Keratinocyte (primary cell): ENCODE results near the gene UBXN4. TPM values are rescaled to one million over a fixed set of nuclear protein-coding genes. Genes with fewer than 3 reads are reported as not detected.

ENCODE experiments used
- DNase-seq: peaks from one replicate; pipeline ENCODE4 v3.0.0-alpha.2; 2011; ENCODE audit warnings: low read depth, missing footprints, low spot score
- FAIRE-seq: peaks from 2 replicates; lab custom pipeline; 2011; peaks lifted over from hg19 to GRCh38; lab: Jason Lieb, UNC
- H2AFZ ChIP-seq: 2 replicates; pipeline ENCODE4 v1.6.0; 2012; ENCODE audit warnings: low read length, control low read depth, inconsistent platforms; ENCODE audit not compliant: control insufficient read depth
- H3K27ac ChIP-seq: 2 replicates; pipeline ENCODE4 v1.5.1; 2011; ENCODE audit warnings: low read length; ENCODE audit not compliant: control insufficient read depth, insufficient read depth
- H3K27me3 ChIP-seq: 3 replicates; pipeline ENCODE4 v1.6.0; 2011; ENCODE audit warnings: low read length; ENCODE audit not compliant: control insufficient read depth, insufficient read depth; ENCODE audit errors: extremely low read depth
- H3K36me3 ChIP-seq, 2 experiments: 2 replicates in 1 of 2; 3 replicates in 1 of 2; pipeline ENCODE4 v1.5.1; 2011; ENCODE audit warnings: low read length in 2 of 2, mild to moderate bottlenecking in 1 of 2; ENCODE audit not compliant: control insufficient read depth in 2 of 2, insufficient read depth in 2 of 2; ENCODE audit errors: extremely low read depth in 1 of 2
- H3K4me1 ChIP-seq: 3 replicates; pipeline ENCODE4 v1.5.1; 2011; ENCODE audit warnings: low read length; ENCODE audit not compliant: control insufficient read depth, insufficient read depth; ENCODE audit errors: extremely low read depth
- H3K4me2 ChIP-seq: 3 replicates; pipeline ENCODE4 v1.6.0; 2011; ENCODE audit warnings: low read depth, low read length; ENCODE audit not compliant: control insufficient read depth, insufficient read depth; ENCODE audit errors: extremely low read depth
- H3K4me3 ChIP-seq, 3 experiments: fragments of 200-600 bp in 1 of 3; sonication (generic) in 1 of 3; 2 replicates in 2 of 3; 3 replicates in 1 of 3; pipeline ENCODE4 v1.5.1; 2011 to 2016; ENCODE audit warnings: low read length in 3 of 3, mild to moderate bottlenecking in 3 of 3, control low read depth in 2 of 3, inconsistent platforms in 1 of 3, low read depth in 1 of 3, mixed read lengths in 1 of 3, mixed run types in 1 of 3, moderate library complexity in 1 of 3; ENCODE audit not compliant: control insufficient read depth in 2 of 3, insufficient read depth in 2 of 3; ENCODE audit errors: extremely low read depth in 1 of 3
- H3K79me2 ChIP-seq: 2 replicates; pipeline ENCODE4 v1.6.0; 2012; ENCODE audit warnings: low read length; ENCODE audit not compliant: control insufficient read depth, insufficient read depth
- H3K9ac ChIP-seq: 3 replicates; pipeline ENCODE4 v1.6.0; 2011; ENCODE audit warnings: low read length; ENCODE audit not compliant: control insufficient read depth, insufficient read depth; ENCODE audit errors: extremely low read depth
- H3K9me1 ChIP-seq: 3 replicates; pipeline ENCODE4 v1.6.0; 2011; ENCODE audit warnings: low read length; ENCODE audit not compliant: control insufficient read depth, insufficient read depth; ENCODE audit errors: extremely low read depth
- H3K9me3 ChIP-seq: 2 replicates; pipeline ENCODE4 v1.5.1; 2012; ENCODE audit warnings: low read depth, low read length; ENCODE audit not compliant: control insufficient read depth
- H4K20me1 ChIP-seq: 3 replicates; pipeline ENCODE4 v1.6.0; 2011; ENCODE audit warnings: low read length; ENCODE audit not compliant: control insufficient read depth, insufficient read depth; ENCODE audit errors: extremely low read depth
- CTCF ChIP-seq, 3 experiments: IDR thresholded peaks in 1 of 3; conservative IDR thresholded peaks in 1 of 3; optimal IDR thresholded peaks in 1 of 3; 2 replicates in 2 of 3; 3 replicates in 1 of 3; pipeline versions ENCODE3 to v1.5.1; 2011; ENCODE audit warnings: low read length in 3 of 3, mild to moderate bottlenecking in 3 of 3, moderate library complexity in 2 of 3, control low read depth in 1 of 3, inconsistent platforms in 1 of 3; ENCODE audit not compliant: insufficient read depth in 2 of 3; ENCODE audit errors: extremely low read depth in 1 of 3
- EZH2 ChIP-seq: IDR thresholded peaks from one replicate; pipeline ENCODE4 v1.6.1; 2012; ENCODE audit warnings: inconsistent platforms, mild to moderate bottlenecking, low read length, moderate library complexity
- dilution Hi-C: fragments of 300-500 bp; cut with MboI; formaldehyde crosslinking; loops from one replicate; pipeline ENCODE4 v1.7.0; 2020; ENCODE audit warnings: low sequenced_read_pairs; ENCODE audit not compliant: extremely low pct_ligation_motif_present
- polyA plus RNA-seq, 5 experiments: library from polyadenylated mRNA; depleted of rRNA in 3 of 5; stranded (reverse) in 3 of 5; stranded (forward) in 1 of 5; unstranded in 1 of 5; fragments of >200 nt; gene quantifications; 1 replicate in 1 of 5; 2 replicates in 3 of 5; 3 replicates in 1 of 5; pipeline versions ENCODE4 v1.2.1 to v1.2.3, GENCODE V29; 2011 to 2012; ENCODE audit warnings: missing spikeins in 2 of 5, low read depth in 1 of 5, low replicate concordance in 1 of 5
- small RNA-seq, 3 experiments: library from RNA; depleted of rRNA; stranded (forward); fragments of <200 nt; gene quantifications; one replicate each; pipeline ENCODE3, GENCODE V24; 2012; ENCODE audit warnings: low read depth in 3 of 3, low replicate concordance in 1 of 3; ENCODE audit not compliant: insufficient read length in 3 of 3

Gene UBXN4
- polyA plus RNA-seq, 1 donor (not counting 4 experiments of a cell fraction or from before 2014, with no cell fraction given) = 92.2 TPM

DNA sequence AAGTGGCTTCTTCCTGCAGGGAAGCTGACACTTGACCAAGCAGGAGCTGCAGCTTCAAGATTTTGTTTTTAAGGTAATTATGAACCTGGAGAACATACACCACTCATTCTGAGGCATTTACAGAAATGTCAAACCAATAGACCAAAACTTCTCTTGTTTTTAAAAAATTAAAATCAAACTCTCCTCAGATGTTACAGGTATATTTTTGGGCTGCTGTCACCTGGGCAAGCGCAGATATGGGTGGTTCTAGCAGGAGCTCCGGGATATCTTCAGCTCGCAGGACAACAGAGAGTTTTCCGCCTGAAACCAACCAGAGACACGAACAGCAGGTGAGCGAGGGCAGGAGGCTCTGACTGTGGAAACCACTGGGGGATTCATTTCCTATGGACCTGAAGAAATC is 91.2 kb downstream of the UBXN4 start:
- dilution Hi-C loops = no loop called here
- Histone ChIP-seq H3K4me1 (no peaks in the 10 kb centered on the region), H3K27ac (no peak overlapping the region), H3K36me3 (no peaks in the 10 kb centered on the region), H3K79me2 (no peaks in the 10 kb centered on the region), H3K9me1 (no peaks in the 10 kb centered on the region), H3K4me3 (no peak overlapping the region), H3K9me3 (no peaks in the 10 kb centered on the region), H3K27me3 (no peaks in the 10 kb centered on the region), H3K9ac (no peak overlapping the region), H4K20me1 (no peaks in the 10 kb centered on the region), H2AFZ (no peak overlapping the region), H3K4me2 (no peak overlapping the region)
- DNase-seq (no peak), FAIRE-seq (no peak)
- TF ChIP-seq CTCF (optimal IDR thresholded peaks at IDR 0.05 in 1 of 3, IDR thresholded peaks at IDR 0.05 in 1 of 3, conservative IDR thresholded peaks at IDR 0.05 in 1 of 3; ENCODE audit: extremely low read depth in 1 of 3, insufficient read depth in 2 of 3, low read length in 3 of 3) (no peak), EZH2 (no peak)

Small RNA genes within 50 kb of the gene (small RNA-seq; reads per million reads assigned to genes)
- 0 reads per million in 3 experiments for gene RF00019

Other genes with a start within 250 kb of the UBXN4 start
- gene ZRANB3, start 210.6 kb upstream of the UBXN4 start, polyA plus RNA-seq = 5.5 to 10.6 TPM (median 6.3 TPM) in 3 replicates
- gene R3HDM1, start 210.4 kb upstream of the UBXN4 start, polyA plus RNA-seq = 27.5 to 41.0 TPM (median 38.5 TPM) in 3 replicates
- gene LCT, start 95.3 kb downstream of the UBXN4 start, polyA plus RNA-seq = 0.01 TPM in 1 of 3 replicates, not detected in the others
- 9.8 to 29.0 TPM (median 23.2 TPM) in 3 replicates for gene MCM6, start 134.6 kb downstream of the UBXN4 start, polyA plus RNA-seq
- 78.3 to 129 TPM (median 80.3 TPM) in 3 replicates for gene DARS1, start 243.8 kb downstream of the UBXN4 start, polyA plus RNA-seq